RWPE2 (cell line): ENCODE results near the gene MRPL18.
A peak's percentile ranks its signal among the peaks of the same experiment; 100 is the strongest.

Experiments
- ATAC-seq: fragments of 200-7000 bp; cut with Tn5 transposase; 3 replicates; pipeline ENCODE4 v1.9.1; 2021; ENCODE audit warnings: low read depth
- DNase-seq: peaks from one replicate; pipeline ENCODE4 v3.0.0-alpha.2; 2020; ENCODE audit warnings: low spot score
- H3K27ac ChIP-seq: fragments of 450-650 bp; 2 replicates; pipeline ENCODE4 v1.5.1; 2017; ENCODE audit warnings: mild to moderate bottlenecking; ENCODE audit not compliant: poor library complexity, severe bottlenecking
- H3K27me3 ChIP-seq: fragments of 250-450 bp; sonication (Bioruptor Pico); 2 replicates; pipeline ENCODE4 v1.5.1; 2021; ENCODE audit warnings: mild to moderate bottlenecking, moderate library complexity; ENCODE audit not compliant: insufficient read depth, poor library complexity, severe bottlenecking
- H3K36me3 ChIP-seq: fragments of 250-450 bp; sonication (Bioruptor Pico); 2 replicates; pipeline ENCODE4 v1.5.1; 2020; ENCODE audit warnings: low read depth, mild to moderate bottlenecking, moderate library complexity
- H3K4me1 ChIP-seq: fragments of 250-450 bp; sonication (Bioruptor Pico); 2 replicates; pipeline ENCODE4 v1.5.1; 2021; ENCODE audit warnings: mild to moderate bottlenecking, moderate library complexity; ENCODE audit not compliant: insufficient read depth, poor library complexity, severe bottlenecking
- H3K4me3 ChIP-seq: fragments of 250-450 bp; sonication (Bioruptor Pico); 2 replicates; pipeline ENCODE4 v1.5.1; 2021; ENCODE audit warnings: mild to moderate bottlenecking, moderate library complexity; ENCODE audit not compliant: severe bottlenecking
- H3K9me3 ChIP-seq: fragments of 250-450 bp; sonication (Bioruptor Pico); 2 replicates; pipeline ENCODE4 v1.5.1; 2021; ENCODE audit warnings: mild to moderate bottlenecking, moderate library complexity; ENCODE audit not compliant: severe bottlenecking
- CTCF ChIP-seq: fragments of 450-650 bp; IDR thresholded peaks from one replicate; pipeline ENCODE4 v1.5.1; 2017; ENCODE audit warnings: mild to moderate bottlenecking, moderate library complexity; ENCODE audit not compliant: poor library complexity, severe bottlenecking

Gene MRPL18

DNA sequence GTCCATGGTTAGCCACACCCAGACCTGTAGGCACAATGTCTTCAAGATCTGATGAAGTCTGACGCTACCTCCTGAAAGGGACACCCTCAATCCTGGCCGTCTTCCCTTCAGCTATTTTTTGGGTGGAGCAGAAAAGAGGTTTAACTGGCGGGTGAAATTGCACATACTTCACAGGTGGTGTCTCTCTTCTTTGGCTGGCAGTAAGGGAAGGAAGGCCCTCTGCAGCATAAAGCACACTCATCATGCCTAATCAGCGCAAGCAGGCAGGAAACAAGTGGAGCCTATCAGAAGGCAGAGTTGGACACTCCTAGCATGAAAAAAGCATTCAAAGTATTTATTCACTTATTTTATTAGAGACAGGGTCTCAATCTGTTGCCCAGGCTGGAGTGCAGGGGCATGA lies 42.7 kb downstream of the MRPL18 start:
- Histone ChIP-seq H3K4me1 (peaks cover 5% of the 10 kb centered on the region), H3K27me3 (no peaks in the 10 kb centered on the region), H3K36me3 (no peaks in the 10 kb centered on the region), H3K4me3 (no peak overlapping the region), H3K27ac (no peak overlapping the region), H3K9me3 (no peaks in the 10 kb centered on the region)
- DNase-seq (no peak), ATAC-seq (no peak)
- TF ChIP-seq CTCF = no peak

DNA sequence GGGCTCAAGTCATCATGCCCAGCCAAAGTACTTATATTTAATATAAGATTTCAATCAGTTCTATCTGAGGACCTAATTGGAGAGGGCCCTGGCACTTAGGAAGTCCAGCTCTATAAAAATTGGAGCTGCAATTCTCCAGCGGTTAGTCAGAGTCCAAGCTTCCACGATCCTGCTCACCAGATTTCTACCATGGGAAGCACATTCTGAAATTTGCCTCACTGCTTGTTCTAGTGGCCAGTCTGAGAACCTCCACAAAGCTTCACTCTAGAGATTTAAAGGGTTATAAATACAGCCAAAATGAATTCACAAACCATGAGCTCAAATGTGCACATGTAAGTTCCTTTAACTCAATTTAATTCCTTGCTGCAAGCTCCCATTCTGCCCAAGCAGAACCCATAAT lies 43.3 kb downstream of the MRPL18 start:
- H3K4me3 ChIP-seq = no peak overlapping the region
- no peaks in the 10 kb centered on the region for H3K27me3 ChIP-seq
- H3K36me3 ChIP-seq = no peaks in the 10 kb centered on the region
- peaks cover 5% of the 10 kb centered on the region for H3K4me1 ChIP-seq
- TF ChIP-seq CTCF = no peak
- no peak overlapping the region for H3K27ac ChIP-seq
- H3K9me3 ChIP-seq = no peaks in the 10 kb centered on the region
- DNase-seq = no peak
- ATAC-seq = peak; percentile 43; the same call in 2 of the 3 replicates

GRCh38 chr6:159833997-159834603 lies 43.8 kb downstream of the MRPL18 start:
- DNase-seq (no peak), ATAC-seq (no peak)
- no peaks in the 10 kb centered on the region for H3K36me3 ChIP-seq
- peaks cover 5% of the 10 kb centered on the region for H3K4me1 ChIP-seq
- H3K4me3 ChIP-seq = no peak overlapping the region
- TF ChIP-seq CTCF = no peak
- no peak overlapping the region for H3K27ac ChIP-seq
- no peaks in the 10 kb centered on the region for H3K27me3 ChIP-seq
- H3K9me3 ChIP-seq = no peaks in the 10 kb centered on the region

DNA sequence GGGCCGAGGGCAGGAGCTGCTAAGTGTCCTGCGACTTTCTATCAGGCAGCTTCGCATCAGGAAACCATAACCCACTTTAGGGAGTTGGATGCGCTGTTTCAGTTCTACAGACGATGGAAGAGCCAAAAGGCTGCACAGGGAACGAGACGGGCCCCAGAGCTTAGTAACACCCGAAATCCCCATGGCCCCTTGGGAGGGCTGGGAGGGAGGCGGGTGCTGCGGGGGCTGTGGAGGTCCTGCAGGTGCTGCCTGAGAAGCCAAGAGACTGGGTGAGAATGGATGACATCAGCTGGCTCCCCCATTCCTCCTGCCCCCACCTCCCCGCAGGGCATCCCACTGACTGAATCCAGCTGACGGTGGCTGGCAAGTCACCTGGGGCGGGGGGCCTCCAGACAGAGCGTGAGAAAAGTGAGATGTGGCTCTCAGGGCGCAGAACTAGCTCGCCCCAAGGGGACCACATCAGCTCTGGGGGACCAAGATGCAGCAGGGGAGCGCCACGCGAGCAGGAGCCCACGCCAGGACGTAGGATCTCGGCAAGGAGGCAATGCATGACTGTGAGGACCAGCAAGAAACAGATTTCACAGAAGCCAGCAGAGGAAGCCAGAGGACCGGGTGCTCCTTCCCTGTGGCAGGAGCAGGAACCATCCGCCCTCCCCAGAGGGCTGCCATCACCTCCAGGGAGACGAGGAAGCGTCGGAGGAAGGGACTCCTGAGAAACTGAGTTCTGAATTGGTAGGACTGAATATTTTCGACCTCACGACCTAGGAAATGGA lies 46.6 kb downstream of the MRPL18 start:
- no peaks in the 10 kb centered on the region for H3K4me1 ChIP-seq
- H3K27me3 ChIP-seq = no peaks in the 10 kb centered on the region
- H3K9me3 ChIP-seq = no peaks in the 10 kb centered on the region
- no peak for DNase-seq
- H3K27ac ChIP-seq = no peak overlapping the region
- no peak overlapping the region for H3K4me3 ChIP-seq
- ATAC-seq = no peak
- no peaks in the 10 kb centered on the region for H3K36me3 ChIP-seq
- no peak for TF ChIP-seq CTCF

GRCh38 chr6:159837511-159837910 lies 47.2 kb downstream of the MRPL18 start:
- no peak for ATAC-seq

More at GRCh38 chr6:159837511-159837910, 47.2 kb downstream of the MRPL18 start:
- Histone ChIP-seq H3K36me3 (no peaks in the 10 kb centered on the region), H3K9me3 (no peaks in the 10 kb centered on the region), H3K27ac (no peak overlapping the region), H3K27me3 (no peaks in the 10 kb centered on the region), H3K4me1 (no peaks in the 10 kb centered on the region), H3K4me3 (no peak overlapping the region)
- TF ChIP-seq CTCF = no peak
- no peak for DNase-seq
